Myocyte (in vitro differentiated cells): ENCODE data around the gene ANKRD18B. TPM values are rescaled to one million over a fixed set of nuclear protein-coding genes. Genes with fewer than 3 reads are reported as not detected.
A peak's percentile ranks its signal among the peaks of the same experiment; 100 is the strongest.
"Not testable (repeated sequence)": the region's sequence is repeated elsewhere in the genome, so short reads cannot be mapped to it uniquely, and the experiment has no call there.

Experiments used
- DNase-seq: peaks from one replicate; pipeline ENCODE4 v3.0.0-alpha.2; 2012; ENCODE audit warnings: low read depth
- total RNA-seq: library from RNA; depleted of rRNA; stranded (reverse); fragments of >200 nt; gene quantifications from 2 replicates; pipeline ENCODE4 v1.2.3, GENCODE V29; 2014

ANKRD18B gene
- total RNA-seq, 1 donor from 2014 or later: 11.7 TPM

GRCh38 chr9:33604936-33605335 lies 80.9 kb downstream of the ANKRD18B start:
- not testable (repeated sequence) for DNase-seq

- no peak for DNase-seq
Observed at GRCh38 chr9:33611358-33611757, 87.3 kb downstream of the ANKRD18B start.

- DNase-seq: not testable (repeated sequence)
Observed at GRCh38 chr9:33612410-33612809, 88.4 kb downstream of the ANKRD18B start.

GRCh38 chr9:33614001-33614687 lies 90.1 kb downstream of the ANKRD18B start:
- peak; percentile 78 for DNase-seq

GRCh38 chr9:33618370-33618769 lies 94.3 kb downstream of the ANKRD18B start:
- DNase-seq: not testable (repeated sequence)

- DNase-seq: peak; percentile 24
Observed at GRCh38 chr9:33619666-33620404, 95.8 kb downstream of the ANKRD18B start.

- DNase-seq: peak; percentile 68
Observed at GRCh38 chr9:33620738-33621439, 96.8 kb downstream of the ANKRD18B start.

Other genes with a start within 250 kb of the ANKRD18B start
- gene NFX1, start 233.7 kb upstream of the ANKRD18B start, total RNA-seq: 29.8 and 37.0 TPM in 2 replicates
- 0.10 and 0.48 TPM in 2 replicates for gene AQP7, start 121.7 kb upstream of the ANKRD18B start, total RNA-seq
- gene AQP3, start 76.7 kb upstream of the ANKRD18B start, total RNA-seq: 89.2 and 113 TPM in 2 replicates
- gene NOL6, start 50.3 kb upstream of the ANKRD18B start, total RNA-seq: 32.3 and 33.5 TPM in 2 replicates